H1 (cell line): ENCODE results near the gene NXPH4. TPM values are rescaled to one million over a fixed set of nuclear protein-coding genes. Genes with fewer than 3 reads are reported as not detected.

ENCODE experiments used
- CTCF ChIA-PET: fragments of 300-600 bp; sonication (Branson Sonifier 250); formaldehyde crosslinking; loops from one replicate; lab custom pipeline; 2021; ENCODE audit not compliant: partially characterized antibody; lab: Charles Lee
- POLR2A ChIA-PET: fragments of 300-600 bp; sonication (Branson Sonifier 250); formaldehyde crosslinking; loops from one replicate; lab custom pipeline; 2021; ENCODE audit warnings: inconsistent platforms; ENCODE audit not compliant: partially characterized antibody; lab: Charles Lee
- DNase-seq, 2 experiments: peaks; one replicate each; pipeline versions ENCODE4 v3.0.0 to v3.0.0-alpha.2; 2010 to 2022; ENCODE audit warnings: low spot score in 2 of 2, low read depth in 1 of 2, mixed read lengths in 1 of 2
- FAIRE-seq: peaks from 2 replicates; lab custom pipeline; 2011; peaks lifted over from hg19 to GRCh38; lab: Jason Lieb, UNC
- H2AFZ ChIP-seq: 2 replicates; pipeline ENCODE4 v1.8.1; 2012; ENCODE audit warnings: low read length, inconsistent platforms
- H2AK5ac ChIP-seq: 2 replicates; pipeline ENCODE4 v1.6.1; 2013; ENCODE audit warnings: low read depth, low read length
- H2BK120ac ChIP-seq: replicated peaks from 2 replicates; pipeline ENCODE3; 2013; ENCODE audit warnings: low read depth, low read length, inconsistent platforms
- H2BK12ac ChIP-seq: 2 replicates; pipeline ENCODE4 v1.6.1; 2013; ENCODE audit warnings: low read depth, low read length
- H2BK15ac ChIP-seq: 2 replicates; pipeline ENCODE4 v1.6.1; 2013; ENCODE audit warnings: low read length
- H2BK20ac ChIP-seq: 2 replicates; pipeline ENCODE4 v1.6.1; 2013; ENCODE audit warnings: low read length
- H2BK5ac ChIP-seq: 2 replicates; pipeline ENCODE4 v1.6.1; 2013; ENCODE audit warnings: low read depth, low read length
- H3K14ac ChIP-seq: 2 replicates; pipeline ENCODE4 v1.6.1; 2013; ENCODE audit warnings: inconsistent platforms; ENCODE audit not compliant: insufficient read length
- H3K18ac ChIP-seq: 2 replicates; pipeline ENCODE4 v1.6.1; 2013; ENCODE audit warnings: low read length; ENCODE audit errors: extremely low read depth
- H3K23ac ChIP-seq: 2 replicates; pipeline ENCODE4 v1.6.1; 2013; ENCODE audit warnings: inconsistent platforms; ENCODE audit not compliant: insufficient read length
- H3K23me2 ChIP-seq: 2 replicates; pipeline ENCODE4 v1.6.1; 2013; ENCODE audit warnings: low read depth, low read length
- H3K27ac ChIP-seq: 2 replicates; pipeline ENCODE4 v1.6.1; 2011; ENCODE audit warnings: low read depth, low read length, inconsistent platforms
- H3K27me3 ChIP-seq, 4 experiments: replicated peaks in 1 of 4; 1 replicate in 1 of 4; 2 replicates in 3 of 4; pipeline versions ENCODE4 v1.6.1 to v1.8.1; 2011 to 2013; ENCODE audit warnings: low read length in 3 of 4, mild to moderate bottlenecking in 3 of 4, inconsistent platforms in 2 of 4, mixed read lengths in 2 of 4, moderate library complexity in 1 of 4; ENCODE audit not compliant: control insufficient read depth in 3 of 4, insufficient read depth in 3 of 4; ENCODE audit errors: extremely low read depth in 1 of 4
- H3K36me3 ChIP-seq, 4 experiments: 2 replicates each; pipeline versions ENCODE4 v1.6.1 to v1.8.1; 2011 to 2013; ENCODE audit warnings: mild to moderate bottlenecking in 4 of 4, low read length in 3 of 4, moderate library complexity in 2 of 4, control low read depth in 1 of 4, inconsistent platforms in 1 of 4; ENCODE audit not compliant: insufficient read depth in 4 of 4, control insufficient read depth in 2 of 4
- H3K4ac ChIP-seq: replicated peaks from 2 replicates; pipeline ENCODE3; 2013; ENCODE audit warnings: low read length, low read depth, mixed read lengths, inconsistent platforms; ENCODE audit not compliant: insufficient read length
- H3K4me1 ChIP-seq, 4 experiments: replicated peaks in 1 of 4; 1 replicate in 1 of 4; 2 replicates in 3 of 4; pipeline versions ENCODE4 v1.6.1 to v1.8.1; 2011 to 2013; ENCODE audit warnings: low read length in 3 of 4, inconsistent platforms in 2 of 4, mixed read lengths in 1 of 4; ENCODE audit not compliant: insufficient read depth in 4 of 4, control insufficient read depth in 3 of 4
- H3K4me2 ChIP-seq, 2 experiments: 2 replicates each; pipeline versions ENCODE4 v1.6.1 to v1.8.1; 2011 to 2013; ENCODE audit warnings: low read depth in 2 of 2, low read length in 2 of 2, control low read depth in 1 of 2, inconsistent platforms in 1 of 2, mild to moderate bottlenecking in 1 of 2; ENCODE audit not compliant: insufficient read depth in 1 of 2
- H3K4me3 ChIP-seq, 4 experiments: fragments of 200-600, 300-600 bp in 1 of 4; sonication (generic), shearing (Covaris generic), sonication (Bioruptor Twin) in 1 of 4; 2 replicates each; pipeline versions ENCODE4 v1.5.1 to v1.8.1; 2011 to 2016; ENCODE audit warnings: low read length in 4 of 4, low read depth in 3 of 4, control low read depth in 2 of 4, inconsistent platforms in 2 of 4, mild to moderate bottlenecking in 2 of 4, mixed read lengths in 1 of 4, moderate library complexity in 1 of 4; ENCODE audit not compliant: insufficient read depth in 2 of 4; ENCODE audit errors: extremely low read depth in 1 of 4
- H3K56ac ChIP-seq: replicated peaks from 2 replicates; pipeline ENCODE3; 2013; ENCODE audit warnings: low read depth, mild to moderate bottlenecking, mixed read lengths, low read length, inconsistent platforms; ENCODE audit not compliant: insufficient read length
- H3K79me1 ChIP-seq: 2 replicates; pipeline ENCODE4 v1.6.1; 2013; ENCODE audit warnings: low read depth, low read length, control low read depth
- H3K79me2 ChIP-seq, 2 experiments: 2 replicates each; pipeline versions ENCODE4 v1.6.1 to v1.8.1; 2012 to 2013; ENCODE audit warnings: low read length in 2 of 2, mild to moderate bottlenecking in 2 of 2, inconsistent platforms in 1 of 2; ENCODE audit not compliant: insufficient read depth in 2 of 2, control insufficient read depth in 1 of 2
- H3K9ac ChIP-seq, 4 experiments: replicated peaks in 1 of 4; 1 replicate in 1 of 4; 2 replicates in 3 of 4; pipeline versions ENCODE4 v1.6.1 to v1.8.1; 2011 to 2013; ENCODE audit warnings: low read depth in 3 of 4, low read length in 3 of 4, control low read depth in 2 of 4, mild to moderate bottlenecking in 2 of 4, moderate library complexity in 2 of 4, inconsistent platforms in 1 of 4; ENCODE audit errors: extremely low read depth in 1 of 4
- H3K9me3 ChIP-seq, 2 experiments: 2 replicates each; pipeline versions ENCODE4 v1.6.1 to v1.8.1; 2012 to 2013; ENCODE audit warnings: mild to moderate bottlenecking in 2 of 2, moderate library complexity in 2 of 2, control low read depth in 1 of 2, inconsistent platforms in 1 of 2, low read depth in 1 of 2, low read length in 1 of 2, mixed read lengths in 1 of 2; ENCODE audit not compliant: insufficient read depth in 2 of 2
- H4K20me1 ChIP-seq, 2 experiments: replicated peaks in 1 of 2; 2 replicates each; pipeline versions ENCODE3 to v1.8.1; 2011 to 2013; ENCODE audit warnings: inconsistent platforms in 2 of 2, low read length in 2 of 2, mild to moderate bottlenecking in 1 of 2; ENCODE audit not compliant: insufficient read depth in 2 of 2, control insufficient read depth in 1 of 2
- H4K5ac ChIP-seq: 2 replicates; pipeline ENCODE4 v1.6.1; 2013; ENCODE audit warnings: low read length, low read depth, mixed read lengths, inconsistent platforms; ENCODE audit not compliant: insufficient read length
- H4K8ac ChIP-seq: 2 replicates; pipeline ENCODE4 v1.8.0; 2013; ENCODE audit warnings: mild to moderate bottlenecking, moderate library complexity, low read length, inconsistent platforms; ENCODE audit not compliant: insufficient read depth; ENCODE audit errors: extremely low read depth
- H4K91ac ChIP-seq: replicated peaks from 2 replicates; pipeline ENCODE3; 2013; ENCODE audit warnings: low read length, mixed read lengths, inconsistent platforms; ENCODE audit not compliant: insufficient read length
- KDM4A ChIP-seq: IDR thresholded peaks from one replicate; pipeline ENCODE4 v1.7.1; 2012; ENCODE audit warnings: low read depth, mild to moderate bottlenecking, moderate library complexity, low read length, inconsistent platforms; ENCODE audit not compliant: severe bottlenecking
- NANOG ChIP-seq: IDR thresholded peaks from 2 replicates; pipeline ENCODE4 v1.6.1; 2011; ENCODE audit warnings: low read length, low read depth, mild to moderate bottlenecking, inconsistent platforms; ENCODE audit not compliant: insufficient read depth, poor library complexity, severe bottlenecking
- POU5F1 ChIP-seq: IDR thresholded peaks from 2 replicates; pipeline ENCODE4 v1.6.1; 2011; ENCODE audit warnings: low read depth, mild to moderate bottlenecking, low read length, moderate library complexity
- RAD21 ChIP-seq, 2 experiments: IDR thresholded peaks in 1 of 2; conservative IDR thresholded peaks in 1 of 2; 2 replicates each; pipeline ENCODE4 v1.6.1; 2011; ENCODE audit warnings: low read depth in 2 of 2, low read length in 2 of 2, improper control_type of control experiment in 1 of 2, inconsistent platforms in 1 of 2, mild to moderate bottlenecking in 1 of 2, moderate library complexity in 1 of 2
- RXRA ChIP-seq: IDR thresholded peaks from 2 replicates; pipeline ENCODE4 v1.6.1; 2011; ENCODE audit warnings: low read depth, mild to moderate bottlenecking, low read length, moderate library complexity; ENCODE audit not compliant: insufficient read depth
- SP1 ChIP-seq: IDR thresholded peaks from 2 replicates; pipeline ENCODE4 v1.6.1; 2011; ENCODE audit warnings: low read depth, low read length
- YY1 ChIP-seq: IDR thresholded peaks from 2 replicates; pipeline ENCODE4 v1.6.1; 2011; ENCODE audit warnings: low read depth, mild to moderate bottlenecking, low read length
- WGBS, 2 experiments: shearing (Covaris generic) in 1 of 2; methylation state at CpG; one replicate each; pipeline versions ENCODE4 v1.1.6 to v1.1.7; 2013 to 2015; ENCODE audit warnings: low lambda C conversion rate in 2 of 2, mixed read lengths in 2 of 2, inconsistent platforms in 1 of 2, low coverage in 1 of 2, missing lambda C conversion rate in 1 of 2; ENCODE audit not compliant: insufficient replicate concordance in 2 of 2, insufficient coverage in 1 of 2, insufficient read length in 1 of 2; ENCODE audit errors: extremely low coverage in 1 of 2, missing lambda C conversion rate in 1 of 2; 5-methylcytosine and 5-hydroxymethylcytosine counted together
- polyA plus RNA-seq, 7 experiments: library from polyadenylated mRNA; depleted of rRNA in 3 of 7; stranded (reverse) in 5 of 7; unstranded in 2 of 7; fragments of >200 nt in 5 of 7; fragments of 200-250 nt in 2 of 7; gene quantifications; 1 replicate in 5 of 7; 2 replicates in 1 of 7; 4 replicates in 1 of 7; pipeline versions ENCODE4 v1.2.1 to v1.2.3, GENCODE V29; 2011 to 2013; ENCODE audit warnings: missing spikeins in 2 of 7, mixed read lengths in 2 of 7
- total RNA-seq: library from RNA; stranded (reverse); fragmentation: NEBNext Ultra II Directional; extraction: Animal tissue kit (Norgen Biotek cat#: 25700); gene quantifications from 2 replicates; pipeline ENCODE4 v1.2.1, GENCODE V29; 2021

The NXPH4 gene
- total and polyA plus RNA-seq, 2 of the 8 experiments (the other 6 are each of a cell fraction or from before 2014, with no cell fraction given), result 0.92 to 1.7 TPM

DNA sequence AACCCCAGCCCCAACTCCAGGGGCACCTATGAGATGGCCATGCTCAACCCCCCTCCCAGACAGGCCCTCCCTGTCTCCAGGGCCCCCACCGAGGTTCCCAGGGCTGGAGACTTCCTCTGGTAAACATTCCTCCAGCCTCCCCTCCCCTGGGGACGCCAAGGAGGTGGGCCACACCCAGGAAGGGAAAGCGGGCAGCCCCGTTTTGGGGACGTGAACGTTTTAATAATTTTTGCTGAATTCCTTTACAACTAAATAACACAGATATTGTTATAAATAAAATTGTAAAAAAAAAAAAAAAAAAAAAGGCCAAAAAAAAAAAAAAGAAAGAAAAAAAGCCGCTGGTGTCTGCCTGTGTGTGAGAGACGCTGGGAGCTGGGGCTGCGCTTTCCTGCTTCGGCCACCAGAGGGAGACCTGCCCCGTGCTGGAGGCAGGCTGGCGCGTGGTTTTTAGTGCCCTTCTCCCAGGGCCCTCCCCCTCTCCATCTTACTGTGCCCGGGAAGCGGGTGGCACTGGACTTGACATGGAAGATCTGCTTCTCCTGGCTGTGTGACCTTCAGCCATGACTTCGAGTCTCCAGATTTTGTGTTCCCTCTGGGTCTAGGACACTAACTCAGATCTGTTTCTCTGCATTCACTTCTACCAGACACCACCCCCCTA, 3.4 kb upstream of the NXPH4 start:
- H2AK5ac ChIP-seq, result no peak overlapping the region
- H3K56ac ChIP-seq, result no peak overlapping the region
- no peak overlapping the region for H3K18ac ChIP-seq
- H3K79me1 ChIP-seq, result no peaks in the 10 kb centered on the region
- peak overlapping the region; percentile 2 to 47 for H3K4me2 ChIP-seq
- no peak overlapping the region for H2BK12ac ChIP-seq
- no peak overlapping the region for H3K23ac ChIP-seq
- CTCF ChIA-PET, result interaction anchor here (0.6 to 10.1 kb wide), 39 partner anchors 10 to 486 kb away, joined by 3 to 726 read pairs (median 4); partner anchors contain the start of genes LRP1, SHMT2, STAC3 and STAT6
- no peak overlapping the region for H3K27ac ChIP-seq
- H3K27me3 ChIP-seq, result peaks cover 33 to 44% (median 42%) of the 10 kb centered on the region in 4 experiments
- H2BK5ac ChIP-seq, result no peak overlapping the region
- peaks cover 9 to 20% of the 10 kb centered on the region in 2 experiments for H4K20me1 ChIP-seq
- no peak overlapping the region for H2BK20ac ChIP-seq
- 4% methylated on average over 10 of the region's 16 CpGs; no CpG with 5 or more reads in 1 of the 2 experiments for WGBS, 2 experiments
- peak overlapping the region; percentile 41; the same call in 1 of the 2 replicates for H4K8ac ChIP-seq
- peak overlapping the region in 3 of 4 experiments; percentile 4 to 13 (median 12); a peak in 3 of 8 replicates for H3K4me3 ChIP-seq
- no peaks in the 10 kb centered on the region for H3K79me2 ChIP-seq
- H4K91ac ChIP-seq, result no peak overlapping the region
- H3K4me1 ChIP-seq, result peaks cover 9 to 35% (median 25%) of the 10 kb centered on the region in 4 experiments
- FAIRE-seq (no peak), DNase-seq (peak in 1 of 2 experiments; percentile 92)
- no peak overlapping the region for H3K4ac ChIP-seq
- no peak overlapping the region for H2BK120ac ChIP-seq
- 0 out of 2 replicates have a peak overlapping the region, but pooled peaks have one; percentile 88 for H2BK15ac ChIP-seq
- H3K36me3 ChIP-seq, result peaks cover 5 to 36% (median 21%) of the 10 kb centered on the region in 4 experiments; a peak in 7 of 8 replicates
- no peak overlapping the region for H2AFZ ChIP-seq
- H3K9ac ChIP-seq, result no peak overlapping the region
- peaks cover 7% of the 10 kb centered on the region; the same call in 1 of the 2 replicates for H3K23me2 ChIP-seq
- H4K5ac ChIP-seq, result no peak overlapping the region
- H3K14ac ChIP-seq, result no peak overlapping the region
- H3K9me3 ChIP-seq, result no peaks in the 10 kb centered on the region
- POLR2A ChIA-PET, result interaction anchor here (0.8 to 8.8 kb wide), 15 partner anchors 9 to 102 kb away, joined by 3 to 686 read pairs (median 5); partner anchors contain the start of genes SHMT2 and STAT6
- TF ChIP-seq KDM4A, result no peak
- no peak for TF ChIP-seq SP1
- TF ChIP-seq RXRA, result no peak
- peak; percentile 1 for TF ChIP-seq NANOG
- no peak for TF ChIP-seq POU5F1
- TF ChIP-seq RAD21 (IDR thresholded peaks at IDR 0.05 in 1 of 2, conservative IDR thresholded peaks at IDR 0.05 in 1 of 2; ENCODE audit: low read depth in 2 of 2, low read length in 2 of 2), result peak; percentile 76
- TF ChIP-seq YY1, result peak; percentile 19; the same call in 1 of the 2 replicates
